Measurements from ENCODE around the gene APC.

The APC gene

DNA sequence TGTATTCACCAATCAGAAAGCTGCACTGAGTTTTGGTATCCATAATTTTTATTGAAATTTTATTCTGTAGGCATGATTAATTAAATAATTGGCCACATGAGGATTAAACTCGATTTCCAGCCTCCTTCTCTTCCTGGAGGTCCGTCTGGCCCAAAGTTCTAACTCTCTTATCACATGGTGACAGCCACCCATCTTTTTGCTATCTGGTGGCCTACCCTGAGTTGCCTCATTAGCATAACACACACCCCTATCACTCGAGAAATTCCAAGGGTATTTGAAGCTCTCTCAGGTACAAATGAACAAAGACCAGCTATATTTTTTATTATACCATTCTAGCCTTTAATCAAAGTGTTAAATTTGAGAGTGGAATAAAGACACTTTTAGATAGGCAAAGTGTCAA, 57.7 kb downstream of the APC start:
- no peaks in the 10 kb centered on the region for H3K4me1 ChIP-seq
- H3K79me2 ChIP-seq, result no peaks in the 10 kb centered on the region
- no peaks in the 10 kb centered on the region for H3K36me3 ChIP-seq (ENCODE audit: control insufficient read depth, insufficient read depth, low read length)
- H3K4me3 ChIP-seq (ENCODE audit: low read depth, low read length), result no peak overlapping the region
- no peak overlapping the region for H3K4me2 ChIP-seq (ENCODE audit: low read length)
- H3K9ac ChIP-seq, result no peak overlapping the region
- H3K9me3 ChIP-seq (ENCODE audit: control insufficient read depth, low read length), result no peaks in the 10 kb centered on the region
- no peak overlapping the region for H3K27ac ChIP-seq
- no peaks in the 10 kb centered on the region for H3K27me3 ChIP-seq (ENCODE audit: control insufficient read depth, insufficient read depth, low read length)
- no peak overlapping the region for H2AFZ ChIP-seq
- TF ChIP-seq CTCF (IDR thresholded peaks at IDR 0.05), result no peak

DNA sequence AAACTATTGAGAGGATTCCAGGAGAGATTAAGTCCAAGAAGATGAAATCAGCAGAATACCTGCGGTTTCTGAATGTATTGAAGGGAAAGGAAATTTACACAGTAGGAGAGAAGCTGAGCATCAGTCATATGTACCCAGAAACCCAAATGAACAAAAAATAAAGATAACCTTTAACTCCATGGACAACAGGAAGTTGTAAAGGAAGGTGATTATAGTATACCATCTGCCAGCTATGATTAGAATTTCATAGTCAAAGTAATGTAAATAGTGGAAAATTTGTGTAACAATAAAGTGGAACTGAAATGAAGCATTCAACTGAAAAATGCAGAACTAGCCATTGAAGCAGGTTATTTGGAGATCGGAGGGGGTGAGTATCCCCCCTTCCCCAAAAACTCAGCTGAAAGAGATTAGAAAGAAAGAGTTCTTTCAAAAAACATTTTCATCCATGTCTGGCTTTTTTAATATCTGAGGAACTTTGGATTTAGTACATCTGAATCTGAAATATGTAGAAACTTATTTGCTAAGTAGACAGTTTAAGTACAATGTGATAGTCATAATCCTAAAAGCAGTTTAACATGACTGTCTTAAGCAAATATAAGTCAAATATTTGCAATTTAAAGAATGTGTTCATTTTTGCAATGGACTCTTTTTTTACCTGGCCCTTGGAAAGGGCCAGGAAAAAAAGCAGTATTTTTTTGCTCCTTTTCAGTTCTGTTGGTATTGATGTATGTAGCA, 58.4 kb downstream of the APC start:
- H3K79me2 ChIP-seq, result no peaks in the 10 kb centered on the region
- H3K4me1 ChIP-seq, result no peaks in the 10 kb centered on the region
- no peak overlapping the region for H3K9ac ChIP-seq
- H3K36me3 ChIP-seq (ENCODE audit: control insufficient read depth, insufficient read depth, low read length), result no peaks in the 10 kb centered on the region
- no peak for TF ChIP-seq CTCF (IDR thresholded peaks at IDR 0.05)
- no peak overlapping the region for H3K4me3 ChIP-seq (ENCODE audit: low read depth, low read length)
- H2AFZ ChIP-seq, result no peak overlapping the region
- H3K27me3 ChIP-seq (ENCODE audit: control insufficient read depth, insufficient read depth, low read length), result no peaks in the 10 kb centered on the region
- no peaks in the 10 kb centered on the region for H3K9me3 ChIP-seq (ENCODE audit: control insufficient read depth, low read length)
- H3K27ac ChIP-seq, result no peak overlapping the region
- H3K4me2 ChIP-seq (ENCODE audit: low read length), result no peak overlapping the region

DNA sequence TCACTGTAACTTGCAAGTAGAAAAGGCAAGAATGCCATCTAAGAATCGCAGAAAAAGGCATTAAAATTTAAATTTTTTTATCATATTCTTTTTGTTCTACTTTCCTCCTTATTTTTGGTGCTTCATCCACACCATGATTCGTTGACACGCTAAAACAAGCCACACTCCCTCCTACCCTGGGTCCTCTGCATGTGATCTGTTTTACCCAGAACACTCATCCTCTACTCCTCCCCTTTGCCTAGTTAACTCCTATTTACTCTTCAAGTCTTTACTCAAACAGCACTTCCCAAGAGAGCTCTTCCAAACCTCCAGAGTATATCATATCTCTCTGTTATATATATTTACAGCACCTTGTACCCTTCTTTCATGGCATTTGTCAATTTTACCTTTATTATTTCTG, 62.0 kb downstream of the APC start:
- Histone ChIP-seq H3K79me2 (no peaks in the 10 kb centered on the region), H3K9me3 (ENCODE audit: control insufficient read depth, low read length) (no peaks in the 10 kb centered on the region), H3K36me3 (ENCODE audit: control insufficient read depth, insufficient read depth, low read length) (no peaks in the 10 kb centered on the region), H3K9ac (no peak overlapping the region), H3K27ac (no peak overlapping the region), H3K4me1 (no peaks in the 10 kb centered on the region), H2AFZ (no peak overlapping the region), H3K4me3 (ENCODE audit: low read depth, low read length) (no peak overlapping the region), H3K27me3 (ENCODE audit: control insufficient read depth, insufficient read depth, low read length) (no peaks in the 10 kb centered on the region), H3K4me2 (ENCODE audit: low read length) (no peak overlapping the region)
- no peak for TF ChIP-seq CTCF (IDR thresholded peaks at IDR 0.05)

DNA sequence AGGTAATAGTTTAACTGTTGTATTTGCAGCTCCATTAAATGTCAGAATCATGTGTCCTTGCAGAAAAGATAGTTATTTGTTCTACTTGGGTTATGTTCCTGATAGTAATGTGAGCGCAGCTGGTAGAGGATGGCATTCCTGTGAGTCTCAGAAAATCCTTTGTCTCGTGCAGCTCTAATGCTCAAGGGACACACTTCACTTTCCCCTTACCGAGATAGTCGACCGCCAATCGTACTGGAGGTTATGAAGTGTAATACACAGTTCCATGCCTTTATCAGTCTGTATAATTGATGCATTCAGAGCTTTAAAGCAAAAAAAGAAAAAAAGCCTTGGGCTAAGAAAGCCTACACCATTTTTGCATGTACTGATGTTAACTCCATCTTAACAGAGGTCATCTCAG, 63.2 kb downstream of the APC start:
- no peak overlapping the region for H2AFZ ChIP-seq

More for the DNA sequence above, 63.2 kb downstream of the APC start:
- H3K4me3 ChIP-seq (ENCODE audit: low read depth, low read length), result no peak overlapping the region
- H3K36me3 ChIP-seq (ENCODE audit: control insufficient read depth, insufficient read depth, low read length), result no peaks in the 10 kb centered on the region
- H3K27ac ChIP-seq, result no peak overlapping the region
- no peaks in the 10 kb centered on the region for H3K9me3 ChIP-seq (ENCODE audit: control insufficient read depth, low read length)
- no peak for TF ChIP-seq CTCF (IDR thresholded peaks at IDR 0.05)
- H3K27me3 ChIP-seq (ENCODE audit: control insufficient read depth, insufficient read depth, low read length), result no peaks in the 10 kb centered on the region
- no peak overlapping the region for H3K9ac ChIP-seq
- H3K79me2 ChIP-seq, result no peaks in the 10 kb centered on the region
- no peak overlapping the region for H3K4me2 ChIP-seq (ENCODE audit: low read length)
- H3K4me1 ChIP-seq, result no peaks in the 10 kb centered on the region

Measured in parathyroid adenoma (tissue), 2 donors.